Neuronal stem cell (in vitro differentiated cells): ENCODE data around the gene DCXR.
A peak's percentile ranks its signal among the peaks of the same experiment; 100 is the strongest.

ENCODE experiments used
- DNase-seq: peaks from one replicate; pipeline ENCODE4 v3.0.0-alpha.2; 2013; ENCODE audit warnings: low spot score
- H2AFZ ChIP-seq: one replicate; pipeline ENCODE4 v1.6.1; 2013; ENCODE audit warnings: mild to moderate bottlenecking, low read length, inconsistent platforms
- H2AK5ac ChIP-seq: 2 replicates; pipeline ENCODE4 v1.6.1; 2013; ENCODE audit warnings: low read depth, mild to moderate bottlenecking, inconsistent platforms, low read length, moderate library complexity, mixed read lengths
- H2BK120ac ChIP-seq: 2 replicates; pipeline ENCODE4 v1.6.1; 2013; ENCODE audit warnings: low read depth, mild to moderate bottlenecking, inconsistent platforms, low read length, moderate library complexity, mixed read lengths
- H2BK12ac ChIP-seq: one replicate; pipeline ENCODE4 v1.6.1; 2013; ENCODE audit warnings: low read length, inconsistent platforms
- H2BK15ac ChIP-seq: 2 replicates; pipeline ENCODE4 v1.6.1; 2013; ENCODE audit warnings: mild to moderate bottlenecking, low read length, inconsistent platforms, mixed read lengths
- H2BK5ac ChIP-seq: one replicate; pipeline ENCODE4 v1.6.1; 2013; ENCODE audit warnings: inconsistent platforms, mild to moderate bottlenecking, low read length, moderate library complexity
- H3K14ac ChIP-seq: one replicate; pipeline ENCODE4 v1.6.1; 2013; ENCODE audit warnings: low read length, inconsistent platforms
- H3K18ac ChIP-seq: 2 replicates; pipeline ENCODE4 v1.6.1; 2013; ENCODE audit warnings: low read length, inconsistent platforms
- H3K23ac ChIP-seq: 2 replicates; pipeline ENCODE4 v1.6.1; 2013; ENCODE audit warnings: low read depth, mild to moderate bottlenecking, mixed read lengths, low read length, inconsistent platforms; ENCODE audit not compliant: poor library complexity
- H3K27ac ChIP-seq: replicated peaks from 3 replicates; pipeline ENCODE4 v1.5.1; 2013; ENCODE audit warnings: low read length, inconsistent platforms
- H3K27me3 ChIP-seq, 3 experiments: 2 replicates each; pipeline ENCODE4 v1.6.1; 2013; ENCODE audit warnings: low read length in 3 of 3, mild to moderate bottlenecking in 2 of 3, inconsistent platforms in 1 of 3, low read depth in 1 of 3, mixed read lengths in 1 of 3, moderate library complexity in 1 of 3; ENCODE audit not compliant: control insufficient read depth in 3 of 3, insufficient read depth in 3 of 3
- H3K36me3 ChIP-seq, 2 donors: replicated peaks in 1 of 2; 2 replicates each; pipeline ENCODE4 v1.6.1; 2013; ENCODE audit warnings: low read length in 2 of 2; ENCODE audit not compliant: control insufficient read depth in 2 of 2, insufficient read depth in 2 of 2
- H3K4ac ChIP-seq: 2 replicates; pipeline ENCODE4 v1.6.1; 2013; ENCODE audit warnings: inconsistent platforms, mild to moderate bottlenecking, low read length, moderate library complexity
- H3K4me1 ChIP-seq, 2 donors: 1 replicate in 1 of 2; 2 replicates in 1 of 2; pipeline ENCODE4 v1.6.1; 2013; ENCODE audit warnings: low read length in 2 of 2, low read depth in 1 of 2; ENCODE audit not compliant: control insufficient read depth in 2 of 2, insufficient read depth in 1 of 2
- H3K4me2 ChIP-seq: one replicate; pipeline ENCODE4 v1.6.1; 2013; ENCODE audit warnings: mild to moderate bottlenecking, low read length, inconsistent platforms; ENCODE audit not compliant: insufficient read depth, poor library complexity, severe bottlenecking
- H3K4me3 ChIP-seq, 2 donors: 2 replicates each; pipeline ENCODE4 v1.5.1; 2013; ENCODE audit warnings: low read length in 2 of 2, mild to moderate bottlenecking in 2 of 2, inconsistent platforms in 1 of 2, moderate library complexity in 1 of 2
- H3K79me1 ChIP-seq: one replicate; pipeline ENCODE4 v1.6.1; 2013; ENCODE audit warnings: low read depth, mild to moderate bottlenecking, inconsistent platforms, low read length, moderate library complexity
- H3K9ac ChIP-seq: one replicate; pipeline ENCODE4 v1.6.1; 2013; ENCODE audit warnings: mild to moderate bottlenecking, low read depth, low read length, inconsistent platforms; ENCODE audit not compliant: poor library complexity
- H3K9me3 ChIP-seq, 2 donors: replicated peaks in 1 of 2; 2 replicates each; pipeline versions ENCODE3 to v1.6.1; 2013; ENCODE audit warnings: low read length in 2 of 2, mild to moderate bottlenecking in 2 of 2, inconsistent platforms in 1 of 2, low read depth in 1 of 2, mixed read lengths in 1 of 2, moderate library complexity in 1 of 2; ENCODE audit not compliant: control insufficient read depth in 2 of 2, insufficient read depth in 1 of 2
- H4K8ac ChIP-seq: one replicate; pipeline ENCODE4 v1.6.1; 2013; ENCODE audit warnings: low read depth, mild to moderate bottlenecking, inconsistent platforms, low read length, moderate library complexity
- H4K91ac ChIP-seq: one replicate; pipeline ENCODE4 v1.6.1; 2013; ENCODE audit warnings: low read length, low read depth, mild to moderate bottlenecking, inconsistent platforms; ENCODE audit not compliant: poor library complexity
- WGBS, 2 donors: extraction: QIAGEN DNeasy Blood & Tissue Kit; methylation state at CpG; one replicate each; pipeline ENCODE4 v1.1.7; 2013; ENCODE audit warnings: missing lambda C conversion rate in 2 of 2, mixed read lengths in 1 of 2; ENCODE audit not compliant: insufficient read length in 2 of 2, insufficient replicate concordance in 1 of 2; ENCODE audit errors: extremely low coverage in 2 of 2; 5-methylcytosine and 5-hydroxymethylcytosine counted together

DCXR gene

GRCh38 chr17:82081966-82082365, 44.5 kb upstream of the DCXR start:
- WGBS, 2 donors, result no CpG with 5 or more reads among the region's 22 CpGs
- Histone ChIP-seq H3K9me3 (peaks cover 0 to 1% of the 10 kb centered on the region in 2 donors), H3K4ac (no peak overlapping the region), H4K91ac (no peak overlapping the region), H3K27me3 (no peaks in the 10 kb centered on the region), H3K4me3 (no peak overlapping the region), H2AFZ (no peak overlapping the region), H3K23ac (no peak overlapping the region), H2AK5ac (no peak overlapping the region), H3K4me1 (peaks cover 0 to 3% of the 10 kb centered on the region in 2 donors), H2BK12ac (no peak overlapping the region), H3K9ac (no peak overlapping the region), H2BK120ac (no peak overlapping the region), H3K18ac (no peak overlapping the region), H3K14ac (no peak overlapping the region), H2BK5ac (peak overlapping the region; percentile 78), H3K4me2 (no peak overlapping the region), H4K8ac (no peak overlapping the region), H3K79me1 (peaks cover 44% of the 10 kb centered on the region), H3K36me3 (peaks cover 78 to 93% of the 10 kb centered on the region in 2 donors), H2BK15ac (no peak overlapping the region), H3K27ac (no peak overlapping the region)
- no peak for DNase-seq

DNA sequence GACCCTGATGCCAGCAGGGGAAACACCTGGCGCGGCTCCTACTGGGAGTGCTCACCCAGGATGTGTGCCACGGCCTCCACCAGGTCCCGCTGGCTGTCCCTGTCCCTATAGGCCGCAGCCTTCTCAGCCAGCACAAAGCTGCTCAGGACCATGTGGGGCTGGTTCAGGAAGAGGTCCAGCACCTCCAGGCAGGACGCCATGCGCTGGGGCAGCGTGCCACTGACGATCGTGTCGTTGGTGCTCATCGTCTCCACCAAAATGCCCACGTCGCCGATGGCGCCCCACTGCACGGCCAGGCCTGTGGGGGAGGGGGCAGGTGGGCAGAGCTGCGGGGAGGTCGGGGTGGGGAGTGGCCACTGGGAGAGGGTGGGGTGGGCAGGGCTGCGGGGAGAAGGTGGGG, 44.0 kb upstream of the DCXR start:
- Histone ChIP-seq H2AFZ (no peak overlapping the region), H3K36me3 (peaks cover 74 to 89% of the 10 kb centered on the region in 2 donors)

GRCh38 chr17:82080789-82081464, 43.4 kb upstream of the DCXR start:
- Histone ChIP-seq H2BK12ac (peak overlapping the region; percentile 6), H2BK120ac (no peak overlapping the region), H3K36me3 (peaks cover 68 to 83% of the 10 kb centered on the region in 2 donors), H3K4me2 (no peak overlapping the region), H2AFZ (no peak overlapping the region), H2AK5ac (no peak overlapping the region), H2BK5ac (peak overlapping the region; percentile 22), H3K27me3 (no peaks in the 10 kb centered on the region), H3K27ac (no peak overlapping the region), H3K4ac (no peak overlapping the region), H4K91ac (no peak overlapping the region), H4K8ac (no peak overlapping the region), H3K14ac (peak overlapping the region; percentile 21), H3K18ac (no peak overlapping the region), H2BK15ac (no peak overlapping the region), H3K9me3 (peaks cover 0 to 1% of the 10 kb centered on the region in 2 donors), H3K4me1 (peaks cover 0 to 3% of the 10 kb centered on the region in 2 donors), H3K79me1 (peaks cover 35% of the 10 kb centered on the region), H3K4me3 (no peak overlapping the region), H3K9ac (peak overlapping the region; percentile 50), H3K23ac (peak overlapping the region; percentile 43)
- no peak for DNase-seq
- no CpG with 5 or more reads among the region's 44 CpGs for WGBS, 2 donors

More for the DNA sequence above, 44.0 kb upstream of the DCXR start:
- no peak overlapping the region for H4K8ac ChIP-seq
- no peak overlapping the region for H3K27ac ChIP-seq
- no peak overlapping the region for H2AK5ac ChIP-seq
- H3K18ac ChIP-seq, result no peak overlapping the region
- H3K14ac ChIP-seq, result no peak overlapping the region
- no peak overlapping the region for H2BK120ac ChIP-seq
- H3K4me1 ChIP-seq, result peaks cover 0 to 3% of the 10 kb centered on the region in 2 donors
- H2BK15ac ChIP-seq, result no peak overlapping the region
- WGBS, 2 donors, result no CpG with 5 or more reads among the region's 20 CpGs
- H3K4ac ChIP-seq, result no peak overlapping the region
- peak overlapping the region; percentile 60 for H3K9ac ChIP-seq
- peak overlapping the region; percentile 43 for H3K23ac ChIP-seq
- DNase-seq, result no peak
- H2BK12ac ChIP-seq, result no peak overlapping the region
- H4K91ac ChIP-seq, result no peak overlapping the region
- H3K27me3 ChIP-seq, result no peaks in the 10 kb centered on the region
- no peak overlapping the region for H3K4me2 ChIP-seq
- no peak overlapping the region for H3K4me3 ChIP-seq
- peaks cover 41% of the 10 kb centered on the region for H3K79me1 ChIP-seq
- H3K9me3 ChIP-seq, result peaks cover 0 to 1% of the 10 kb centered on the region in 2 donors
- no peak overlapping the region for H2BK5ac ChIP-seq

GRCh38 chr17:82080048-82080788, 42.7 kb upstream of the DCXR start:
- Histone ChIP-seq H2AFZ (no peak overlapping the region), H4K91ac (no peak overlapping the region), H3K9me3 (peaks cover 0 to 1% of the 10 kb centered on the region in 2 donors), H3K27me3 (no peaks in the 10 kb centered on the region), H2BK12ac (no peak overlapping the region), H3K4me1 (peaks cover 0 to 3% of the 10 kb centered on the region in 2 donors), H3K27ac (no peak overlapping the region), H3K36me3 (peaks cover 61 to 76% of the 10 kb centered on the region in 2 donors), H2BK5ac (peak overlapping the region; percentile 22), H2AK5ac (no peak overlapping the region), H3K14ac (no peak overlapping the region), H2BK15ac (no peak overlapping the region), H3K79me1 (peaks cover 33% of the 10 kb centered on the region), H3K23ac (peak overlapping the region; percentile 34), H3K4ac (no peak overlapping the region), H4K8ac (no peak overlapping the region), H3K4me3 (no peak overlapping the region), H2BK120ac (no peak overlapping the region), H3K4me2 (no peak overlapping the region), H3K9ac (peak overlapping the region; percentile 50), H3K18ac (peak overlapping the region; percentile 11)
- no CpG with 5 or more reads among the region's 36 CpGs for WGBS, 2 donors
- no peak for DNase-seq
